ENCODE results near the gene PLA2G15. TPM values are rescaled to one million over a fixed set of nuclear protein-coding genes. Genes with fewer than 3 reads are reported as not detected.

The PLA2G15 gene
- total and polyA plus RNA-seq, 2 of the 13 experiments (the other 11 are each of a cell fraction or from before 2014, with no cell fraction given) = 14.4 to 23.7 TPM

DNA sequence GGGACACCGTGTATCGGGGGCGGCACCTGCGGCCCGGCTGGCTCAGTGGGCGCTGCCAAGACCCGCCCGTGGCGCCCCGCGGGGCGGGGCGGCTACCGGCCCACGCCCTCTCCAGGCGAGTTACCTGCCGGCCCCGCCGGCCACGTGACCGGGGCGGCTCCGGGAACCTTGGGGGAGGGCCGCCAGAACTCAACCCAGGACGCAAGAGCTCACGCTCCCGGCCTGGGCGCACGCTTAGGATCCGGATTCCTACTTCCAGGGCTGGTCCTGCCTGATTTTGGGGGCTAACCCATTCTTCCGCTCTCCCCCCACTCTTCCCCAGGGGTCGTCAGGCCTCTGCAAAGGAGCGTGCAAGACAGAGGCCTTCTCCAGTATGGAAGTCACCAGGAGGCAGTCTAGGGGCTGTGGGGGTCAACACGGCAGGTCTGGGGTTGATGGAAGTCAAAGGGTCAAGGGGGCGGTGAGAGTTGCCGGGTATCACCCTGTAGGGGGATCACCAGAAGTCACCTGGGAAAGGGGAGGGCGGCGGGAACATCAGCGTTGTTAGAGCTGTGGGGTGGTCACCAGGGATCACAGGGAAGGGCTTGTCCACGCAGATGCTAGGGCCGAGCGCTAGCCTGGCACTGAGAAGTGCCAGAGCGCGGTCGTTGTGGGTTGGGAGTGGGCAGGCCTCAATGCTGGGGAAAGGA, 8.9 kb upstream of the PLA2G15 start (continued):
- TF ChIP-seq, protein P1, sequence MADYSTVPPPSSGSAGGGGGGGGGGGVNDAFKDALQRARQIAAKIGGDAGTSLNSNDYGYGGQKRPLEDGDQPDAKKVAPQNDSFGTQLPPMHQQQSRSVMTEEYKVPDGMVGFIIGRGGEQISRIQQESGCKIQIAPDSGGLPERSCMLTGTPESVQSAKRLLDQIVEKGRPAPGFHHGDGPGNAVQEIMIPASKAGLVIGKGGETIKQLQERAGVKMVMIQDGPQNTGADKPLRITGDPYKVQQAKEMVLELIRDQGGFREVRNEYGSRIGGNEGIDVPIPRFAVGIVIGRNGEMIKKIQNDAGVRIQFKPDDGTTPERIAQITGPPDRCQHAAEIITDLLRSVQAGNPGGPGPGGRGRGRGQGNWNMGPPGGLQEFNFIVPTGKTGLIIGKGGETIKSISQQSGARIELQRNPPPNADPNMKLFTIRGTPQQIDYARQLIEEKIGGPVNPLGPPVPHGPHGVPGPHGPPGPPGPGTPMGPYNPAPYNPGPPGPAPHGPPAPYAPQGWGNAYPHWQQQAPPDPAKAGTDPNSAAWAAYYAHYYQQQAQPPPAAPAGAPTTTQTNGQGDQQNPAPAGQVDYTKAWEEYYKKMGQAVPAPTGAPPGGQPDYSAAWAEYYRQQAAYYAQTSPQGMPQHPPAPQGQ (CRISPR knock-in tag; IDR thresholded peaks at IDR 0.05; ENCODE audit: borderline replicate concordance) = no peak
- TF ChIP-seq, protein P2, sequence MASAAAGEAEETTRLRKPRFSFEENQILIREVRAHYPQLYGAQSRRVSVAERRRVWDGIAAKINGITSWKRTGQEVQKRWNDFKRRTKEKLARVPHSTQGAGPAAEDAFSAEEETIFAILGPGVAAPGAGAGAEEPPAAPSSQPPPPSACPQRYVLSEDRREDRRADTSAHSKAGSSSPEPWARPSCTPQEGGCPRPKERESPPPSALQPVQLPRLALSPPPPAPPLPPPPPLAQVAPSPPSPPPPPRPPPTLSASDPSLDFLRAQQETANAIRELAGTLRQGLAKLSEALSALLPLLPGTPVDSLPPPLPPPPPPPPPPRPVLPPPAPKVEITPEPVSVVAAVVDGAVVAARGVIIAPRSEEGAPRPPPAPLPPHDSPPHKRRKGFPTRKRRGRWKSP (CRISPR knock-in tag; IDR thresholded peaks at IDR 0.05) = peak; percentile 58; the same call in 1 of the 2 replicates
- no peak; the same call in 1 of the 2 replicates for TF ChIP-seq KMT2A (CRISPR knock-in tag; IDR thresholded peaks at IDR 0.05)
- no peak for TF ChIP-seq NFE2 (CRISPR knock-in tag; IDR thresholded peaks at IDR 0.05)
- TF ChIP-seq, protein P3, sequence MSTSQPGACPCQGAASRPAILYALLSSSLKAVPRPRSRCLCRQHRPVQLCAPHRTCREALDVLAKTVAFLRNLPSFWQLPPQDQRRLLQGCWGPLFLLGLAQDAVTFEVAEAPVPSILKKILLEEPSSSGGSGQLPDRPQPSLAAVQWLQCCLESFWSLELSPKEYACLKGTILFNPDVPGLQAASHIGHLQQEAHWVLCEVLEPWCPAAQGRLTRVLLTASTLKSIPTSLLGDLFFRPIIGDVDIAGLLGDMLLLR (CRISPR knock-in tag; IDR thresholded peaks at IDR 0.05) = no peak; the same call in 1 of the 2 replicates
- TF ChIP-seq, protein P4, sequence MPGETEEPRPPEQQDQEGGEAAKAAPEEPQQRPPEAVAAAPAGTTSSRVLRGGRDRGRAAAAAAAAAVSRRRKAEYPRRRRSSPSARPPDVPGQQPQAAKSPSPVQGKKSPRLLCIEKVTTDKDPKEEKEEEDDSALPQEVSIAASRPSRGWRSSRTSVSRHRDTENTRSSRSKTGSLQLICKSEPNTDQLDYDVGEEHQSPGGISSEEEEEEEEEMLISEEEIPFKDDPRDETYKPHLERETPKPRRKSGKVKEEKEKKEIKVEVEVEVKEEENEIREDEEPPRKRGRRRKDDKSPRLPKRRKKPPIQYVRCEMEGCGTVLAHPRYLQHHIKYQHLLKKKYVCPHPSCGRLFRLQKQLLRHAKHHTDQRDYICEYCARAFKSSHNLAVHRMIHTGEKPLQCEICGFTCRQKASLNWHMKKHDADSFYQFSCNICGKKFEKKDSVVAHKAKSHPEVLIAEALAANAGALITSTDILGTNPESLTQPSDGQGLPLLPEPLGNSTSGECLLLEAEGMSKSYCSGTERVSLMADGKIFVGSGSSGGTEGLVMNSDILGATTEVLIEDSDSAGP (CRISPR knock-in tag; IDR thresholded peaks at IDR 0.05; ENCODE audit: borderline replicate concordance) = no peak
- TF ChIP-seq ZFP62 (CRISPR knock-in tag; IDR thresholded peaks at IDR 0.05) = no peak
- TF ChIP-seq ATF7 (IDR thresholded peaks at IDR 0.05) = no peak
- no peak for TF ChIP-seq ATF7 (CRISPR knock-in tag; IDR thresholded peaks at IDR 0.05)
- peak; percentile 87; the same call in 1 of the 2 replicates for TF ChIP-seq ZNF558 (CRISPR knock-in tag; IDR thresholded peaks at IDR 0.05; ENCODE audit: borderline replicate concordance)
- peak; percentile 84; the same call in 1 of the 2 replicates for TF ChIP-seq ZSCAN29 (CRISPR knock-in tag; conservative IDR thresholded peaks at IDR 0.05)
- no peak for TF ChIP-seq SYNCRIP (IDR thresholded peaks at IDR 0.05; ENCODE audit: insufficient read depth, low read depth, low read length)
- TF ChIP-seq ZNF354B (CRISPR knock-in tag; IDR thresholded peaks at IDR 0.05) = no peak
- peak; percentile 82 for TF ChIP-seq ZNF709 (CRISPR knock-in tag; IDR thresholded peaks at IDR 0.05)
- no peak; the same call in 1 of the 2 replicates for TF ChIP-seq SPEN (CRISPR knock-in tag; IDR thresholded peaks at IDR 0.05; ENCODE audit: low read depth)
- no peak for TF ChIP-seq SSRP1 (CRISPR knock-in tag; IDR thresholded peaks at IDR 0.05)
- no peak for TF ChIP-seq RFX1 (IDR thresholded peaks at IDR 0.05)
- TF ChIP-seq ZNF292 (CRISPR knock-in tag; IDR thresholded peaks at IDR 0.05; ENCODE audit: borderline replicate concordance, low read depth) = no peak
- no peak for TF ChIP-seq FOXM1 (CRISPR knock-in tag; IDR thresholded peaks at IDR 0.05)
- TF ChIP-seq, protein P5, sequence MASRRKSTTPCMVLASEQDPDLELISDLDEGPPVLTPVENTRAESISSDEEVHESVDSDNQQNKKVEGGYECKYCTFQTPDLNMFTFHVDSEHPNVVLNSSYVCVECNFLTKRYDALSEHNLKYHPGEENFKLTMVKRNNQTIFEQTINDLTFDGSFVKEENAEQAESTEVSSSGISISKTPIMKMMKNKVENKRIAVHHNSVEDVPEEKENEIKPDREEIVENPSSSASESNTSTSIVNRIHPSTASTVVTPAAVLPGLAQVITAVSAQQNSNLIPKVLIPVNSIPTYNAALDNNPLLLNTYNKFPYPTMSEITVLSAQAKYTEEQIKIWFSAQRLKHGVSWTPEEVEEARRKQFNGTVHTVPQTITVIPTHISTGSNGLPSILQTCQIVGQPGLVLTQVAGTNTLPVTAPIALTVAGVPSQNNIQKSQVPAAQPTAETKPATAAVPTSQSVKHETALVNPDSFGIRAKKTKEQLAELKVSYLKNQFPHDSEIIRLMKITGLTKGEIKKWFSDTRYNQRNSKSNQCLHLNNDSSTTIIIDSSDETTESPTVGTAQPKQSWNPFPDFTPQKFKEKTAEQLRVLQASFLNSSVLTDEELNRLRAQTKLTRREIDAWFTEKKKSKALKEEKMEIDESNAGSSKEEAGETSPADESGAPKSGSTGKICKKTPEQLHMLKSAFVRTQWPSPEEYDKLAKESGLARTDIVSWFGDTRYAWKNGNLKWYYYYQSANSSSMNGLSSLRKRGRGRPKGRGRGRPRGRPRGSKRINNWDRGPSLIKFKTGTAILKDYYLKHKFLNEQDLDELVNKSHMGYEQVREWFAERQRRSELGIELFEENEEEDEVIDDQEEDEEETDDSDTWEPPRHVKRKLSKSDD (CRISPR knock-in tag; IDR thresholded peaks at IDR 0.05; ENCODE audit: low read depth) = no peak; the same call in 1 of the 2 replicates
- no peak for TF ChIP-seq REXO4 (CRISPR knock-in tag; IDR thresholded peaks at IDR 0.05; ENCODE audit: borderline replicate concordance)

Data from HepG2 (cell line).